GM21423 (cell line): Measurements from ENCODE around the gene PDE4C.
A peak's percentile ranks its signal among the peaks of the same experiment; 100 is the strongest.
"Not testable (repeated sequence)": the region's sequence is repeated elsewhere in the genome, so short reads cannot be mapped to it uniquely, and the experiment has no call there.

Experiments
- ATAC-seq: cut with Tn5 transposase; IDR thresholded peaks from one replicate; pipeline ENCODE4 v1.9.1; 2021; ENCODE audit warnings: mild to moderate bottlenecking, moderate library complexity; ENCODE audit not compliant: unreplicated experiment

PDE4C gene

DNA sequence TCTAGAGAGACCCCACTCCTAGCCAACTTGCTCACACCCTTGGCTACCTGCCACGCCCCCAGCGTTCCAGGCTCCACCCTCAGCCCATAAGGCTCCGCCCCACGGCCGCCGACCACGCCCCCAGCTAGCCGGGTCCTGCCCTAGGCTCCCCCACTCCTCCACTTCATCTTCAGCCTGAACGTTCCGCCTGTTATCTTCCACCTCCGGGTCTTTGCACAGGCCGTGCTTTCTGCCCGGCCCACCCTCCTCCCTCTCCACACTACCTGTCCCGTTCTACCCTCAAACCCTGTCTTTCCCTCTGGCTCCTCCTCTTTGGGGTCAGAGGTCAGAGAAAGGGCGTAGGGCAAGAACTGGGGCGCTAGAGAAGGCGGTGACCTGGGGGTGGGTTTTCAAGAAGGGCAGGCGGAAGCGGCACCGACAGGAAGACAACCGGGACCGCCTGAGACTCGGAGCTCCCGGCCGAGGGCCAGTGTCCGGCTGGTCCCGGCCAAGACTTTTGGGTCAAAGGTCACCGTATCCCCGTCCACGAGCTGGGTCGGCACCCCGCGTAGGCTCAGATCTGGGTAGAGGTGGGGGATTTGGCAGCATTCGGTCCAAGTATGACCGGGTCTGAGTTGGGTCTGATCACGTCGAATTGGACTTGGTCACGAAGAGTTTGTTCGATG is 2.2 kb downstream of the PDE4C start:
- ATAC-seq = no peak

DNA sequence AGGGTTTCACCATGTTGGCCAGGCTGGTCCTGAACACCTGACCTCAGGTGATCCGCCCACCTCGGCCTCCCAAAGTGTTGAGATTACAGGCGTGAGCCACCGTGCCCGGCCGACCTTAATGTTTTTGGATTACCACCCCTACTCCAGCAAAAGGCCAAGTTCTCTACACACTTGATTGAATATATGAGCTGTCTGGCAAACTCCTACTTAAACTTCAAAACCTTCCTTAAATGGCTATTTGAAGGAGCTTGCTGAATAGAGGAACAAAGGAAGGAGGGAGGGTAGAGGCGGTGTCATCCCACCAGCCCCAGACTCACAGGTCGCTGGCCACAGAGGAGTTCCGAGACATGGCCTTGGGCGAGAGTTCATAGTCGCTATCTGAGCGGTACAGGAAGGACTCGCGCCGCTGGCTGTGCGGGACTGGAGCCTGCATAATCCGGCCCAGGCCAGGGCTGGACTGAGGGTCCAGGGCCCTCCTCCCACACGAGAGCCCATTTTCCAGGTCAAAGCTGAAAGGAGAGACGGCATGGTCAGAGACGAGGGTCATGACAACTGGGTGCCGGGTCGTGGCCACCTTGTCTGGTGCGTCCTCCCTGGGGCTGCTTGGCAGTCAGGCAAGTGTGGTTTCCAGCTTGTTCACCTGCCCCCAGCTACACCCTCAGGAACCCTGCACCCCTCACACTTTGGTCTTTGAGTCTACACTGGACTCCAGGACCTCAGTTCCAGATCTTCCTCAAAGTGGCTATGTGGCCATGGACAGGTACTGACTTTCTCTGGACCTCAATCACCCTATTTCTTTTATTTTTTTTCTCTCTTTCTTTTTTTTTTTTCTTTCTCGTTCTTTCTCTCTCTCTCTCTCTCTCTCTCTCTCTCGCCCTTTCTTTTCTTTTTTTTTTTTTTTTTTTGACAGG is 4.2 kb downstream of the PDE4C start:
- no peak for ATAC-seq

DNA sequence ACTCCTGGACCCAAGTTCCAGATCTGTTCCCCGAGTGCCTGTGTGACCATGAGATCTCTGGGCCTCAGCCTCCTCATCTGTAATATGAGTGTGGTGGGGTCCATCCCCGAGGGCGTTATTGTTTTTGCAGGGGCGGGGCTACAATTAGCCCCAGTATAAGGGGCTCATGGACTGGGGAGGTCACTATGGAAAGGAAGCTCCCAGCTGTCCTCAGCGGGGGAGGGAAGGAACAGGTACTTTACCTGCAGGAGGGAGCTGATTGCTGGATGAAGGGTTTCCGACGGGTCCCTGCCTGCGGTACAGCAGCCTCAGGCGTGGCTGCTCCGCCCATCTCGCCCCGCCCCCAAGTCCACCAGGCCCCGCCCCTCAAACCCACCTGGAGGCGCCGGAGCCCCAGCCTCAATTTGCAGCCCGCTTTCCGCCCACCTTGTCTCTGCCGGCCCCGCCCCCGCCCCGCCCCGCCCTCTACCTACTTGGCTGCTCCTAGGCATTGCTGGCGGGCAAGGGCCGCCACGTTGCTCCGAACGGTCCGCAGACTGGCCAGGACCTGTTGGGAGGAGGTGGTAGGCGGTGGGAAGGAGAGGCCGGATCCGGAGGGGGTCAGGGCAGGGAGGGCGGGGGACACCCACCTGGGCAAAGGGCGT is 5.5 kb downstream of the PDE4C start:
- no peak for ATAC-seq

DNA sequence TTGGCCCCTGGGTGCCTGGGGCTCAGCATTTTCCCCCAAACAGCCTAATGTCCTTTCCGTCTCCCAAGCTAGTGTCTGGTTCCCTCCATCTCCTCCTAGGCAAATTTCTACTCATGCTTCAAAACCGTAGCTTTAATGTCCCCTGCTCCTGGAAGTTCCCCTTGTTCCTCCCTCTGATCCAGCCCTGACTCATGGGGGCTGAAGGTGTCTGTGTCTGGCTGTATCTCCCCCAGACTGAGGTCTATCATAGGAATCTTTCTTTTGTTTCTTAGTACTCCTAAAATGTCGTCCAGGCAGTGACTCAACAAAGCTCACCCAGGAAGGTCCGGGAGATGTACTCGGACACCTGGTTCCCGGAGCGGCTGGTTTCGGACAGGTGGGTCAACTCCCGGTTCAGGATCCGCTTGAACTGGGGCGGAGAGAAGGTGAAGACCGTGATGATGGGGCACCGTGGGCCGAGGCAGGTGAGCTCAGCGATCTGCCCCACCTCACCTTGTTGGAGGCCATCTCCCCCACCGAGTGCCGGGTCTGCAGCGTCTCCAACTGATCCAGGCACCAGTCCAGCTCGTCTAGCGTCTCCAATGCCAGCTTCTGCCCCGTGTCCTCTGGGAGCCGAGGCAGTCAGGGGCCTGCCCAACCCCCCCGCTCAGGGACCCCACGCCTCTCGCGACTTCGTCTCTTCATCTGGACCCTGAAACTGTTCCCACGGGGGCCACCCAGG is 6.2 kb downstream of the PDE4C start:
- no peak for ATAC-seq

DNA sequence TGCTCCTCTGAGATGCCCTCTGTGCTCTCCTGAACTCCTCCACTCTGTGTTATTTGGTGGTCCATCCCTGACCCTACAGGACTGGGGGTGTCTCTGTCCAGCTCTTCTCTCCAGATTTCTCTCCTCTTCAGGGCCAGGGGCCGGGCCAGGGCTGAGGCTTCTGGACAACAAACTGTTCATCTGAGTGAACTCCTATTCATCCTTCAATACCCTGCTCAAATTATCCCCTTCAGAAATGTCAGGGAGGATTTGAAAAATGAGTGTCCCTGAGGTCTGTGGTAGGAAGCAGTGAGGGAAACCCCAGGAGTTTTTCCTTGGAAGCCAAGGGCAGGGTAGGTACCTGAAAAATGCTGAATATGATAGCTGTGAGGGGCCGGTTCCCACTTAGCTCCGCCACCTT is 7.6 kb downstream of the PDE4C start:
- ATAC-seq = no peak

- no peak for ATAC-seq
These were observed 8.1 kb downstream of the PDE4C start for GRCh38 chr19:18218159-18218558.

DNA sequence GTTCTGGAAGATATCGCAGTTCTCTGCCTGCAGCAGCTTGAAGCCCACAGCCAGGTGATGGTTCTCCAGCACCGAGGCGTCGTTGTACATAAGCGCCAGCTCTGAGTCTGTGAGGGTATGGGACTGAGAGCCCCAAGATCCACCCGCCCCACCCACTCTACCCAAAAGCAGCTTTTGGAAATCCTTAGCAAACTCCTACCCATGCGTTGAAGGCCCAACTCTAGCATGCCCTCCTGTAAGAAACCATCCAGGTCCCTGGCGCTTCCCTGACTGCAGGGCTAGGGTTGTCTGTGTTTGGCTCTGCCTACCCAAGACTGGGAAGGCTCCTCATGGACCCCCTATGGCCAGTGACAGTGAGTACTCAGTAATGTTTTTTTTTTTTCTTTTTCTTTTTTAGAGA is 9.4 kb downstream of the PDE4C start:
- no peak for ATAC-seq

DNA sequence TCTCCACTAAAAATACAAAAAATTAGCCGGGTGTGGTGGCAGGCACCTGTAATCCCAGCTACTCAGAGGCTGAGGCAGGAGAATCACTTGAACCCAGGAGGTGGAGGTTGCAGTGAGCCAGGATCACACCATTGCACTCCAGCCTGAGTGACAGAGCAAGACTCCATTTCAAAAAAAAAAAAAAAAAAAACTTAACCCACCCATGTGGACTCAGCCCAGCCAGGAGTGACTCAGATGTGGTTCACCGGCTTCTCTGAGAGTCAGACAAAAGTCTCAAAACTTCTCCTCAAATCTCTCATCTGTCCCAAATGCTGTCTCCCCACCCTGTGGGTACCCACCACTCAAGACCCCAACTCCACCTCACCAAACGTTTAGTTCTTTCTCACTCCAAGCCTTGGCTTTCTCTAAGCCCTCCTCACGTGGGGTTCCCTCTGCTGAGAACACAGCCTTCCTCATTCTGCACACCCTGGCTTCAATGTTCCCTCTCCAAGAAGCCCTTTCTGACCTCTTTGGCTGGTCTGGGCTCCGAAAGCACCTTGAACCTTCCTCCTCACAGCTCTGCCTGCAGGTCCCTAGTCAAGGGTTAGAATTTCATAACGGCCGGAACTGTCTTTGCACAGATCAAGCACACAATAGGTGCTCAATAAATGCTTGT is 11.3 kb downstream of the PDE4C start:
- no peak for ATAC-seq

DNA sequence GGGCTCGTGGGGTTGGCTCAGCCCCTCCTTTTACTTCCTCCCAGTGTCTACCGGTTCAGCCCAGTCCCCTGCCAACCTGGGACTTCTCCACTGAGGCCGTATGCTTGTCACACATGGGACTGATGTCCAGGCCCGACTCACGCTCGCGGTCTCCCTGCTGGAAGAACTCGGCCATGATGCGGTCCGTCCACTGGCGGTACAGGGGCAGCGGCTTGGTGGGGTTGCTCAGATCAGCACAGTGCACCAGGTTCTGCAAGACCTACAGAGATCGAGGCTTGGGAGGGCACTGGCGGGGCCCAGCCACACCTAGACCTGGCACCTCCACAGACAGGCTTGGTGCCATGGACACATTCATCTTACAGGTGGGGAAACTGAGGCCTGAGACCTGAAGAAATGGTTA is 14.6 kb downstream of the PDE4C start:
- ATAC-seq = no peak

DNA sequence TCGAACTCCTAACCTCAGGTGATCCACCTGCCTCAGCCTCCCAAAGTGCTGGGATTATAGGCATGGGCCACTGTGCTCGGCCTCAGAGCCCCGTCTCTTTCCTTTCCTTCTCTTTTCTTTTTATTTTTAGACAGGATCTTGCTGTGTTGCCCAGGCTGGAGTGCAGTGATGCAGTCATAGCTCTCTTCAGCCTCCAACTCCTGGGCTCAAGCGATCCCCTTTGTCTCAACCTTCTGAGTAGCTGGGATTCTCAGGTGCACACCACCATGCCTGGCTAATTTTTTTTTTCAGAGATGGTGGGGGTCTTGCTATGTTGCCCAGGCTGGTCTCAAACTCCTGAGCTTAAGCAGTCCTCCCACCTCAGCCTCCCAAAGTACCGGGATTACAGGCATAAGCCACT is 16.3 kb downstream of the PDE4C start:
- ATAC-seq = not testable (repeated sequence)

- no peak for ATAC-seq
These were observed 17.9 kb downstream of the PDE4C start for GRCh38 chr19:18208098-18208951.

- no peak for ATAC-seq
These were observed 20.2 kb downstream of the PDE4C start for GRCh38 chr19:18206018-18206417.

DNA sequence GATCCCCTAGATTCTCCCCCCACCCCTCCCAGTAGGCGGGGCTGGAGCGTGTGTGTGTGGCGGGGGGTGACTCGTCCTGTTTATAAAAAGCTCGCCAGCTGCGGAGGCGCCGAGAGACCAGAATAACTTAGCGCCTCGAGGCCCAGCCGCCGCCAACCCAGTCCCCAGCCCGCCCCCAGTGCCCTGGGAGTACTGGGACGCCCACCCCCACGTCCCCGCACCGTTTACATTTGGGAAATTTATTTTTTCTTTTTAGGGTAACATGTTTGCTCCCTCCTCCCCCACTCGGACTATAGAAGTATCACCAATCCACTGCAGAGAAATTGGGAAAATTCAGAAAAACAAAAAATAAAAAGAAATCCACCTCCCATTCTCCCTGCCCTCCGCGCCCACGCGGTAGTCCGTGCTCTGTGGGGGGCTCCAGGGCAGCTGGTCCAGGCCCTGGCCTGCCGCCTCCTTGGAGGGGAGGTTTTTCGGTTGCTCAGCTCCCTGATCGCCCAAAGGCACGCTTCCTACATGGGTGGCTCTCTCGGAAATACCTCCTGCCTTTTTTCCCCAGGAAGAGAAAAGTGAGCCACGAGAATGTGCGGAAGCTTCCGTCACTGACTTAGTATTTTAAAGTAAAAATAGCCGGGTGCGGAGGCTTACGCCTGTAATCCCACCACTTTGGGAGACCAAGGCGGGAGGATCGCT is 20.9 kb downstream of the PDE4C start:
- ATAC-seq = no peak

DNA sequence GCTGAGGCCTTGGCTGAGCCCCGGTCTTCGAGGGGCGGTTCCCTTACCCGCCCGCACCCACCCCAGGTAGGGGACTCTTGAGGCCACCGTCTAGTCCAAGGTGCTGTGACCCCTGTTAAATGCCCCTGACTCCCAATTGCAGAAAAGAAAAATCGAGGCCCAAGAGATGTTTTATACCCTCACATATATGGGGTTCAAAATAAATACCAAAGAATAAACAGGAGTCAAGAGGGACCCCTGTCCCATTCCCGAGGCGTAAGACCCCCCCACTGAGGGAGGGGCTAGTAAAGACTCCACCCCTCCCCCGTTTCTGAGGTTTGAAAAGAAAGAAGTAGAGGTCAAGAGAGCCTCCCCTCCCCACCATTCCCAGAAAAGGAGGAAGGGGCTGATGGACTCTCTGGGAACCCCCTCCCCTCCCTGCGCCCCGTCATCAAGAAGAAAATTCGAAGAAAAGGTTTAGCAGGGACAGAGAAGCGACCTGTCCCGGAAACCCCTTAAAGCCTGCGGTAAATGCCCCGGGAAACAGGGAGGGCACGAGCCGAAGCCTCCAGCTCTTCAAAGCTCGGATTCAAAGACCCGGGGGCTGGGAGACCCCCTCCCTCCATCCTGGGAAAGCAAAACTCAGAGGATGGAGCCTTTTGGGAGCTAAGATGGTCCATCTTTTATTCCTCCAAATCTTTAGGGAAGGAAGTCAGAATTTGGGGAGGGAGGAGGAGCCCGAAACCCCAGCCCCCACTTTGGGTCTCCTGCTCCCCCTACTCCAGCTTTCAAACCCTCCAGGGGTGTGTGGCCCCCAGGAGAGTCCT is 21.6 kb downstream of the PDE4C start:
- ATAC-seq = peak; percentile 8

DNA sequence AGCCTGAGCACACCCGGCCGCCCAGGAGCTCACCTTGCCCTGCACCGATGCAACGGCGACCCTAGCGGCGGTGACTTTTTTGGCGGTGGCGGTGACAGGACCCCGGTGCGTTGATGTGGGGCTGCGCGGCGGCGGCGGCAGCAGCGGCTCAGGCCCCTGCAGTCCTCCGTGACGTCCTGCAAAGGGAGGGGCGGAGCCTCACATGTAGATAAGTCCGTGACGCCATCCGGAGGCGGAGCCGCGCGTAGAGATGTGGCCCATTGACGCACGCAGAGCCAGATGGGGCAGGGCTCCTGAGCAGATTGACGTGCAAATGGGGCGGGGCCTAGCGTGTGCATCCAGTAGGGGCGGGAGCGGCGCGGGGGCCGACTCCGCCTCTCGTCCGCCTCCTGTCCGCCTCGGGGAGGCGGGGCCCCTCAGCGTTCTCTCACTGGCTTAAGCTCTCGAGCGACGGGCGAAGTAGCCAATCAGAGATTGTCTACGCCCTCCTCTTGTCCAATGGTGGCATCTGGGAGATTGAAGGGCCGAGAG is 22.3 kb downstream of the PDE4C start, which contains the start of gene RAB3A:
RAB3A (minus strand) TSS at position 180 of the 531 bp plus-strand sequence. CDS start 1,302 bp downstream, outside the sequence.
- ATAC-seq = peak; percentile 86

DNA sequence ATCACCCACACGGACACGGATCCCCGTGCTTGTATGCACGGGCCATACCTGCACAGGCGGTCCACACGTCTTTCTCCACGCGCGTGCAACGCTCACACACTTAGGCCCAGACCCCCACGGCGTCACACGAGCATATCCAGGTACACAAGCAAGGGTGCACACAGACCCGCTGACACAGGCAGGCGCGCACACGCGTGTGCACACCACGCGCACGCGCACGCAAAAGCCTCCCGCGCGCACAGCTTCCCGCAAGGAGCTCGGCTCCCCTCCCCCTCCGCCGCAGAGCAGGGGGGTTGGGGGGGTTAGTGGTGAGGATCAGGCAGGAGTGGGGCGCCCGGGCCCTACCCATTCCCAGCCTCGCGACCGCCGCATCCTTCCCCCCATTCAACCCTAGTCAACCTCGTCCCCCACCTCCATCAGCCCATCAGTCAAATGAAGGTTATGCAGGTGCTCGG is 22.8 kb downstream of the PDE4C start:
- ATAC-seq = no peak

- ATAC-seq = no peak
These were observed 23.3 kb downstream of the PDE4C start for GRCh38 chr19:18202778-18203407.
